M059J (cell line): ENCODE results near the gene SLC6A11. TPM values are rescaled to one million over a fixed set of nuclear protein-coding genes. Genes with fewer than 3 reads are reported as not detected.

Source experiments
- DNase-seq: peaks from one replicate; pipeline ENCODE4 v3.0.0-alpha.2; 2012; ENCODE audit warnings: low read depth
- total RNA-seq: library from RNA; depleted of rRNA; stranded (reverse); fragments of >200 nt; shearing (Covaris generic); gene quantifications from 2 replicates; pipeline ENCODE4 v1.2.3, GENCODE V29; 2014

Gene SLC6A11
- total RNA-seq, 1 experiment from 2014 or later = not detected

GRCh38 chr3:10790713-10791112 is 25.3 kb upstream of the SLC6A11 start:
- no peak for DNase-seq

DNA sequence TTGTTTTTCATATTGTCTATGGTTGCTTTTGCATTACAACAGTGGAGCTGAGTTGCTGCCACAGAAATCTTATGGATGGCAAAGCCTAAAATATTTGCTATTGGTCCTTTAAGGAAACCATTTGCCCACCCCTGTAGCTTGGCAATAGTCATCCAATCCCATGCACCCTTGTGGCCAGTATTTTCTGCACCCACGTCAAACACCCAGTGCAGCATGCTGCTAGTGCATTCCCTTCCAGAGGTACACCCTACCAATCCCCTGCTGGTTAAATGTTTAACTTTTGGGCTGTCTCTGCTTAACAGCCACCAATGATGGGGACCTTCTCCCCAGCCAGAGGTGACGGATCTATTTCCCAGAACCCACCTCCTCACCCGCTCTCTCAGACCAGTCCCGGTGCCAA is 23.8 kb upstream of the SLC6A11 start:
- DNase-seq = no peak

DNA sequence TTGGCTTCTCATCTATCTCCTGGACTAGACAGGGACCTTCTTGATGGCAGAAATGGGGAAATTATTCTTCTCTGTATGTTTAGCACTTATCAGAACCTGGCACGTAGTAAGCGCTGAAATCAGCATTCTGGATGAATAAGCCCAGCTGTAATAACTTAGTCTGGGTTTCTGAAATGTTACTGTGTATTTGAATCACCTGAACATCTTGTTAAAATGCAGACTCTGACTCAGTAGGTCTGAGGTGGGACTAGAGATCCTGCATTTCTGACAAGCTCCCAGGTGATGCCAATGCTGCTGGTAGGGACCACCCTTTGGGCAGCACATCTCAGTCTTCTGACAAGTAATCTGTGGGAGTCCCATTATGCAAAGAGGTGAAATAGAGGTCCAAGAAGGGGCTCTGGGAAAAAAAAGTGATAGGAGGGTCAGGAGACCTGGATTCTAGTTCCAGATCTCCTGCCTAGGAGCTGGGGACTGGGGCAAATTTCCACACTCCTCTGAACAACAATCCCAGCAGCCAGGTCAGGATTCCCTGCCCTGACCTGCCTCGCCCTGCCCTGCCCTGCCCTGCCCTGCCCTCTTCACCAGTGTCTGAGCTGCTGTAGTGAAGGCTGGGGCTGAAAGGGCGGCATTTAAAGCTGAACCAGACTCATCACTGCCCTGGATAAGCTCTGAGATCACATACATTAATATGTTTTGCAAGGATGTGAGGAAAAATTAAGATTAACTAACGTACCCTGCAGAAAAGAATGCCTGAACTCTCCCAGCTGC is 17.2 kb upstream of the SLC6A11 start:
- DNase-seq = no peak

DNA sequence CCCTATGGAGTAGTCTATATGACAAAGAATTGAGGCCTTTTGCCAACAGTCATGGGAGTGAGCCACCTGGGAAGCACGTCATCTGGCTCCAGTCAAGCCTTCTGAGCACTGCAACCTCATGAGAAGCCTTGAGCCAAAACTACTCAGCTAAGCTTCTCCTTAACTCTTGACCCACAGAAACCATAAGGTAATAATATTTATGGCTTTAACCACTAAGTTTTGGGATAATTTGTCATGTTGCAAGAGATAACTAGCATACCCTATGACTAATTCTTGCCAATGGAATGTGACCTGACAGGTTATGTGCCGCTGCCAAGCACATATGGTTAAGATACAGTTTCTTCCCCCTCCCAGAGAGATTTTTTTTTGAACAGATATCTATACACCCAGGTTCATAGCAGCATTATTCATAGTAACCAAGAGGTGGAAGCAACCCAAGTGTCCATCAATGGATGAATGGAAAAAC is 11.8 kb upstream of the SLC6A11 start:
- DNase-seq = peak; percentile 5

GRCh38 chr3:10806006-10806405 is 10.0 kb upstream of the SLC6A11 start:
- no peak for DNase-seq

GRCh38 chr3:10808130-10808735 is 7.8 kb upstream of the SLC6A11 start:
- DNase-seq = no peak

GRCh38 chr3:10808974-10809373 is 7.1 kb upstream of the SLC6A11 start:
- no peak for DNase-seq

- no peak for DNase-seq
Observed at GRCh38 chr3:10810376-10810775, 5.7 kb upstream of the SLC6A11 start.

GRCh38 chr3:10813425-10813824 is 2.6 kb upstream of the SLC6A11 start:
- no peak for DNase-seq

- DNase-seq = no peak
Observed at GRCh38 chr3:10814623-10815022, 1.4 kb upstream of the SLC6A11 start.

- DNase-seq = no peak
Observed at GRCh38 chr3:10815487-10815886, 541 bp upstream of the SLC6A11 start.

GRCh38 chr3:10816863-10817253 is 830 bp downstream of the SLC6A11 start:
- no peak for DNase-seq

- no peak for DNase-seq
Observed at GRCh38 chr3:10817506-10817905, 1.5 kb downstream of the SLC6A11 start.

- no peak for DNase-seq
Observed at GRCh38 chr3:10822055-10822454, 6.0 kb downstream of the SLC6A11 start.

DNA sequence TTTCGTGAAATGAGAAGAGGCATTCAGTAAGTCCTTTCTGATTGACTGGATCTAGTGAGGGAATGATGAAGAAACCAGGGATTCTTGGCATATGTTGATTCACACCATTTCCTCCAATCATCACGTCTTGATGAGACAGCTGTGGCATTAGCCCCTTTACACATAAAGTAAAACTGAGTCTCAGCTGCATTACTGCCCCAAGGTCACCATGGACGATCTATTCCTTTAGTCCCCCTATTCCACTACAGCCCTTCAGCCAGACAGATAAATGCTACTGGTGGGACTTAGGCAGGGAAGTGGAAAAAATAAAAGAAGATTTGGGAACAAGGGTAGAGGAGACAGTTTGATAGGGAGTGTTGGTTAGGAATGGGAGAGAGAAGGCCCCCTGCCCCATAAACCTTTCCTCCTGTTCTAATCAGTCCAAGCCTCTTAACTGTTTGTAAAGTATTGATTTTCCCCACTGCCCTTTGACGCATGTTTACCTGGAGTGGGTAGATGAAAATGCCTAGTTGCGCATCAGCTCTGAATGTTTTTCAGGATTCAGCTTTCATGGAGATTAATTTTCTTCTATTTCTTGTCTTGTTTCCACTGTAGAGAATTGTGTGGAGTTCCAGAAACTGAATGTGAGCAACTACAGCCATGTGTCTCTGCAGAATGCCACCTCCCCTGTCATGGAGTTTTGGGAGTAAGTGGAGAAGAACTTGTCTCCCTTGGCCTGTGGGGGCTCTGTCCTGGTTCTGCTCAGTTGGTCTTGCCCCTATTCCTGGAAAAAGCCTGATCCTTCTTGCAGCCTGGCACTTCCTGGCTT is 6.9 kb downstream of the SLC6A11 start:
- no peak for DNase-seq

- DNase-seq = no peak
Observed at GRCh38 chr3:10823516-10823818, 7.4 kb downstream of the SLC6A11 start.

- DNase-seq = no peak
Observed at GRCh38 chr3:10824468-10824867, 8.4 kb downstream of the SLC6A11 start.

DNA sequence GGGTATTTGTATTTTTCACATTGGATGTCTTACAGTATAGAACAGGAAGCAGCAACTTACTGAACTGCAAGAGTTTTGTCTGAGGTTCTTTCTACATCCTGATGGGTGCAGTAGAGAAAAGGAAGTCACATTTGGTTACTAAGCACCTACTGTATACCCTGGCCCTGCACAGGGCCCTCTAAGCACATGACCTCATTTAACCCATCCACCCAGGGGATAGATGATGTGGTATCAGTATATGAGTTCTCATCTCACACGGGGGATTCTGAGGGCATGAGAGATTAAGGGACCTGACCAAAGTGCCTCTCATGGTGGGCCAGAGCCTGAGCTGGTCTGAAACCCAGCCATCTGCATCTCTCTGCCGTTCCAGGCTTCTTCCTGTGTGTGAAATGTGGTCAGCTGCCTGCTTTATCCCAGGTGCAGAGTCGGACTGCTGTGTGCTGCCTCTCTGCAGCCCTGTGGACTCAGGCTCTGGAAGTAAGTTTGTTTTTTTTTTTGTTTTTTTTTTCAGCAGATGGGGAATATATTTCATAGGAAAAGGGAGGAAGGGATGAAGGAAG is 17.9 kb downstream of the SLC6A11 start:
- no peak for DNase-seq

- DNase-seq = no peak
Observed at GRCh38 chr3:10834951-10835350, 18.9 kb downstream of the SLC6A11 start.

DNA sequence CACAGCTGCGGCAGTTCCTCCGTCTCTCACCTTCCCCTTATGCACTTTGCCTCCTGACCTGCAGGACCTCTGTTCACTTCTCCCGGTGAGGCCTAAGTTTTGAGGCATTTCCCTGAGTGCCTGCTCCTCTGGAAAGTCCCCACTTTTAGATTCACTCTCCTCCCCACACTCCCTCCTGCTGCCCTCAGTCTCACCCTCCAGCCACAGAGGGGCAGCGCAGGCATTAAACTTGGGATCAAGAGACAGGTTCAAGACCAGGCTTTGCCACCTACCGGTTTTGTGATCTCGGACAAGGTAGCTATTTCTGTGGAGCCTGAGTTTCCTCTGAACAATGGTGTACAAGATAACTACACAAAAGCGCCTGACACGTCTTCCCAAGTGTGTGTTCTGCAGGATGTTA is 19.4 kb downstream of the SLC6A11 start:
- DNase-seq = no peak

DNA sequence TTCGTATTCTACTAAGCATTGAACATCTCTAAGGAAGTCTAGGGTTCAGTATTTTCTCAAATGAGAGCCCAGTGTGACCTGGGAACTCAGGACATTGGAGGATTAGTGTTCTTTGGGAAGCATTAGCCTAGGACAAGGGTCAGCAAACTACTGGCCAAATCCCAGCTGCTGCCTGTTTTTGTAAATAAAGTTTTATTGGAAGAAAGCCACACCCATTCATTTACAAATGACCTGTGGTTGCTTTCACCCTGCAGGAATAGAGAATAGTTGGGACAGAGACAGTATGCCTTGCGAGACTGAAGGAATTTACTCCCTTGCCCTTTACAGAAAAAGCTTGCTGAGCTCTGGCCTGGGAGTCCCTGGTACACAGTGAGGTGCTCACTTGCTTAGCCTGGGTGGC is 20.6 kb downstream of the SLC6A11 start:
- no peak for DNase-seq

DNA sequence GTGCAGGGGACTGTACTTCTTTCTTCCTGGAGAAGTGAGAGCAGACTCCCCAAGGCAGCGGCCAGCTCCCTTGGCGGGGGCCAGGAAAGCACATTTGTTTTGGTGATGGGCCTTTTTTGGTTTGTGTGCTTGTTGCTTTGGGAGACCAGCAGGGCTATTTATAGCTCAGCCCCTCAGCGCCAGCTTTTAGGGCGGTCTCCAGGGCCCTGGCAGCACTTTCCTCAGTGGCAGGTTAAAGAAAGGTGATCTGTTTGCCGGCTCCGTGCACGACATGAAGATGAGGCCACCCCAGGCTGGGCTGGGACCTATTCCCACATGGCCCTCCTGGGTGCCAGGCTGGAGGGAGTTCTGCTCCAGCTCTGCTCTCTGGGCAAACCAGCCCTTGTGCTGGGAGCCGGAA is 21.8 kb downstream of the SLC6A11 start:
- no peak for DNase-seq

- DNase-seq = no peak
Observed at GRCh38 chr3:10839167-10839566, 23.1 kb downstream of the SLC6A11 start.
